Panc1 (cell line): ENCODE data around the gene SHISA9. TPM values are rescaled to one million over a fixed set of nuclear protein-coding genes. Genes with fewer than 3 reads are reported as not detected.

ENCODE experiments used
- ATAC-seq: fragments of 200-7000 bp; cut with Tn5 transposase; 2 replicates; pipeline ENCODE4 v1.9.1; 2020; ENCODE audit warnings: mild to moderate bottlenecking, moderate library complexity
- BruUV-seq: library from RNA; stranded (reverse); fragments of 400-500 nt; replicated peaks from 2 replicates; lab custom pipeline; 2021; lab: Mats Ljungman, UMichigan
- CTCF ChIA-PET: fragments of 300-600 bp; sonication (Branson Sonifier 250); formaldehyde crosslinking; loops from one replicate; lab custom pipeline; 2022; ENCODE audit warnings: antibody characterized with exemption; lab: Charles Lee
- POLR2A ChIA-PET: fragments of 300-600 bp; sonication (Branson Sonifier 250); formaldehyde crosslinking; loops from one replicate; lab custom pipeline; 2022; ENCODE audit warnings: antibody characterized with exemption; lab: Charles Lee
- DNase-seq: peaks from one replicate; pipeline ENCODE4 v3.0.0-alpha.2; 2010; ENCODE audit warnings: low read depth, low spot score
- H3K27ac ChIP-seq: 2 replicates; pipeline ENCODE4 v1.5.1; 2011; ENCODE audit warnings: mild to moderate bottlenecking, low read length, inconsistent platforms
- H3K27me3 ChIP-seq: fragments of 200-500 bp; sonication (Bioruptor generic); 2 replicates; pipeline ENCODE4 v1.6.0; 2014; ENCODE audit warnings: low read length, inconsistent platforms; ENCODE audit not compliant: control insufficient read depth, insufficient read depth
- H3K36me3 ChIP-seq: fragments of 200-500 bp; sonication (Bioruptor generic); 2 replicates; pipeline ENCODE4 v1.5.1; 2014; ENCODE audit warnings: inconsistent platforms, mild to moderate bottlenecking, low read length, moderate library complexity; ENCODE audit not compliant: control insufficient read depth, insufficient read depth
- H3K4me1 ChIP-seq: 2 replicates; pipeline ENCODE4 v1.5.1; 2011; ENCODE audit warnings: inconsistent platforms, mild to moderate bottlenecking, low read length, moderate library complexity; ENCODE audit not compliant: control insufficient read depth, insufficient read depth
- H3K4me3 ChIP-seq, 2 experiments: 2 replicates each; pipeline ENCODE4 v1.5.1; 2011 to 2012; ENCODE audit warnings: low read depth in 2 of 2, low read length in 2 of 2, mild to moderate bottlenecking in 2 of 2, inconsistent platforms in 1 of 2, moderate library complexity in 1 of 2
- H3K9me3 ChIP-seq: fragments of 200-500 bp; sonication (Bioruptor generic); 2 replicates; pipeline ENCODE4 v1.5.1; 2014; ENCODE audit warnings: low read depth, mild to moderate bottlenecking, inconsistent platforms, low read length, moderate library complexity; ENCODE audit not compliant: control insufficient read depth, insufficient read depth
- POLR2AphosphoS5 ChIP-seq: IDR thresholded peaks from 2 replicates; pipeline ENCODE4 v1.6.1; 2012; ENCODE audit warnings: mild to moderate bottlenecking, low read depth, low read length, moderate library complexity
- REST ChIP-seq, 2 experiments: IDR thresholded peaks; 2 replicates each; pipeline ENCODE4 v1.6.1; 2011 to 2012; ENCODE audit warnings: low read depth in 2 of 2, control low read depth in 1 of 2, low read length in 1 of 2, mild to moderate bottlenecking in 1 of 2, moderate library complexity in 1 of 2; ENCODE audit not compliant: insufficient read depth in 1 of 2
- SIN3A ChIP-seq: IDR thresholded peaks from 2 replicates; pipeline ENCODE4 v1.6.1; 2012; ENCODE audit warnings: low read depth, mild to moderate bottlenecking, low read length, moderate library complexity, borderline replicate concordance; ENCODE audit not compliant: insufficient read depth
- TCF7L2 ChIP-seq: IDR thresholded peaks from 2 replicates; pipeline ENCODE4 v1.6.1; 2011; ENCODE audit warnings: mild to moderate bottlenecking, low read depth, low read length, inconsistent platforms
- in situ Hi-C: cut with HindIII; loops from 2 replicates; pipeline ENCODE4 v1.10.0; 2016; ENCODE audit warnings: low sequenced_read_pairs, low pct_unique_long_range_greater_than_20kb
- intact Hi-C: fragments of 100-400 bp; cut with micrococcal nuclease; formaldehyde crosslinking; loops from one replicate; pipeline ENCODE4 v1.10.0; 2022; ENCODE audit not compliant: unreplicated experiment
- total RNA-seq: library from RNA; stranded (reverse); gene quantifications from one replicate; pipeline ENCODE4 v1.2.1, GENCODE V29; 2021; ENCODE audit not compliant: unreplicated experiment
- TF ChIP-seq, protein P1 (sequence below): fragments of 450-650 bp; IDR thresholded peaks from 2 replicates; pipeline ENCODE4 v1.5.1; 2017; ENCODE audit warnings: mild to moderate bottlenecking

The SHISA9 gene
- total RNA-seq, 1 experiment from 2014 or later = 0.10 TPM

DNA sequence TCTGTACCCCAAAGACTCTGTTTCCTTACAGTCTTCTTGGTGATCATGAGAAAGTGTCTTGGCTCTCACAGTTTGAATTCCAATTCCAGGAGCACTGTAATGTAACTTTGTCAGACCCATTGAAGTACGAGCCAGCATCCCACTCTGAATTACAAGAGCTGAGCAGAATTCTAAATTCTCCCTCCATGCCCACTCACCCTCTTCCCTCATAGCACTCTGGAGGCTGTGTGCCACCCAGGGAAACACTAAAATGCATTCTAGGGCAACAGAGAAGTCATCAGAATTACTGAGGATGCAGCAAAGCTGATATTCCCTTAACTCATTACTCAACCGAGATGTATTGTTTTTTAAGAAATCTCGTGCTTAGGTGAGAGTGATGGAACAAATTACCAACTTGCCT, 154.1 kb downstream of the SHISA9 start:
- no peaks in the 10 kb centered on the region for H3K9me3 ChIP-seq
- CTCF ChIA-PET = no interaction called here
- no peak overlapping the region for H3K27ac ChIP-seq
- no peak for TF ChIP-seq TCF7L2
- no peak for TF ChIP-seq SIN3A
- no peak for TF ChIP-seq POLR2AphosphoS5
- TF ChIP-seq REST (IDR thresholded peaks at IDR 0.05; ENCODE audit: insufficient read depth in 1 of 2, low read depth in 2 of 2, low read length in 1 of 2) = no peak
- TF ChIP-seq, protein P1, sequence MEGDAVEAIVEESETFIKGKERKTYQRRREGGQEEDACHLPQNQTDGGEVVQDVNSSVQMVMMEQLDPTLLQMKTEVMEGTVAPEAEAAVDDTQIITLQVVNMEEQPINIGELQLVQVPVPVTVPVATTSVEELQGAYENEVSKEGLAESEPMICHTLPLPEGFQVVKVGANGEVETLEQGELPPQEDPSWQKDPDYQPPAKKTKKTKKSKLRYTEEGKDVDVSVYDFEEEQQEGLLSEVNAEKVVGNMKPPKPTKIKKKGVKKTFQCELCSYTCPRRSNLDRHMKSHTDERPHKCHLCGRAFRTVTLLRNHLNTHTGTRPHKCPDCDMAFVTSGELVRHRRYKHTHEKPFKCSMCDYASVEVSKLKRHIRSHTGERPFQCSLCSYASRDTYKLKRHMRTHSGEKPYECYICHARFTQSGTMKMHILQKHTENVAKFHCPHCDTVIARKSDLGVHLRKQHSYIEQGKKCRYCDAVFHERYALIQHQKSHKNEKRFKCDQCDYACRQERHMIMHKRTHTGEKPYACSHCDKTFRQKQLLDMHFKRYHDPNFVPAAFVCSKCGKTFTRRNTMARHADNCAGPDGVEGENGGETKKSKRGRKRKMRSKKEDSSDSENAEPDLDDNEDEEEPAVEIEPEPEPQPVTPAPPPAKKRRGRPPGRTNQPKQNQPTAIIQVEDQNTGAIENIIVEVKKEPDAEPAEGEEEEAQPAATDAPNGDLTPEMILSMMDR = no peak
- no peaks in the 10 kb centered on the region for H3K36me3 ChIP-seq
- no peaks in the 10 kb centered on the region for H3K4me1 ChIP-seq
- DNase-seq = no peak
- intact Hi-C loops (no loop called here), in situ Hi-C loops (no loop called here)
- H3K27me3 ChIP-seq = no peaks in the 10 kb centered on the region
- POLR2A ChIA-PET = no interaction called here
- BruUV-seq = no TSS peak
- no peak overlapping the region for H3K4me3 ChIP-seq
- ATAC-seq = no peak

DNA sequence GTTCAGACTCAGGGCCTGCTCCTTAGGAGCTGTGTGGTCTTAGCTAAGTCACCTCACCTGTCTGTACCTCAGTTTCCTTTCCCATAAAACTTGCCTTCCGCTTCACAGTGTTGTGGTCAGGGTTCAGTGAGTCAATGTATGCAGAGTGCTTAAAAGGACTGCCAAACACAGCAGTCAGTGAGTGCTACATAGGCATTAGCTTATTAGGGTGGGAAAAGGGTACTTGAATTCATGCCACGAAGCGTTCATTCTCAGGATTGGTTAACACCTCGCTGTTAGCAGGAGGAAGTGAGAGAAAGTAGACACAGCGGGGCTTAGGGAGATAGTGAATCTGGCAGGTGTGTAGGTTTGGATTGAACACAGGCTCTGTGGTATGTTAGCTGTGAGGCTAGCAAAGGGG, 155.2 kb downstream of the SHISA9 start:
- H3K4me3 ChIP-seq = no peak overlapping the region
- ChIA-PET POLR2A (no interaction called here), CTCF (no interaction called here)
- H3K27me3 ChIP-seq = no peaks in the 10 kb centered on the region
- intact Hi-C loops (no loop called here), in situ Hi-C loops (no loop called here)
- no peak overlapping the region for H3K27ac ChIP-seq
- no peaks in the 10 kb centered on the region for H3K36me3 ChIP-seq
- no peaks in the 10 kb centered on the region for H3K9me3 ChIP-seq
- TF ChIP-seq TCF7L2 = no peak
- TF ChIP-seq REST (IDR thresholded peaks at IDR 0.05; ENCODE audit: insufficient read depth in 1 of 2, low read depth in 2 of 2, low read length in 1 of 2) = no peak
- no peak for TF ChIP-seq POLR2AphosphoS5
- TF ChIP-seq, protein P1 = no peak
- no peak for TF ChIP-seq SIN3A
- DNase-seq (no peak), ATAC-seq (no peak)
- H3K4me1 ChIP-seq = no peaks in the 10 kb centered on the region
- BruUV-seq = no TSS peak
